Vagina (tissue), 2 donors: ENCODE results near the gene GLB1L2. TPM values are rescaled to one million over a fixed set of nuclear protein-coding genes. Genes with fewer than 3 reads are reported as not detected.

ENCODE experiments used
- DNase-seq, 2 donors: peaks; one replicate each; pipeline ENCODE4 v3.0.0-alpha.2; 2017; ENCODE audit errors: extremely low spot score in 2 of 2
- H3K27ac ChIP-seq: fragments of 200-600 bp; sonication (generic); one replicate; pipeline ENCODE4 v1.5.1; 2019
- H3K27me3 ChIP-seq: fragments of 200-600 bp; sonication (generic); one replicate; pipeline ENCODE4 v1.5.1; 2019
- H3K36me3 ChIP-seq, 2 donors: fragments of 200-600 bp; sonication (generic); one replicate each; pipeline ENCODE4 v1.5.1; 2017 to 2019
- H3K4me1 ChIP-seq: fragments of 200-600 bp; sonication (generic); one replicate; pipeline ENCODE4 v1.5.1; 2019
- H3K4me3 ChIP-seq, 2 donors: fragments of 200-600 bp; sonication (generic); 1 replicate in 1 of 2; 2 replicates in 1 of 2; pipeline ENCODE4 v1.5.1; 2016 to 2019
- H3K9me3 ChIP-seq: fragments of 200-600 bp; sonication (generic); one replicate; pipeline ENCODE4 v1.5.1; 2019
- CTCF ChIP-seq, 3 experiments: fragments of 450-650 bp in 2 of 3; fragments of 200-600 bp in 1 of 3; sonication (generic) in 1 of 3; IDR thresholded peaks; one replicate each; pipeline ENCODE4 v1.5.1; 2017 to 2019; ENCODE audit warnings: antibody characterized with exemption in 3 of 3, mild to moderate bottlenecking in 2 of 3, moderate library complexity in 2 of 3
- POLR2A ChIP-seq, 2 donors: fragments of 450-650 bp; IDR thresholded peaks; one replicate each; pipeline ENCODE4 v1.6.1; 2017; ENCODE audit warnings: antibody characterized with exemption in 2 of 2, mild to moderate bottlenecking in 2 of 2, moderate library complexity in 2 of 2
- POLR2AphosphoS5 ChIP-seq, 2 donors: sonication (generic); formaldehyde crosslinking; IDR thresholded peaks; one replicate each; pipeline ENCODE4 v1.9.0; 2017; ENCODE audit warnings: antibody characterized with exemption in 2 of 2, mild to moderate bottlenecking in 2 of 2, low read depth in 1 of 2; ENCODE audit not compliant: insufficient read depth in 1 of 2
- intact Hi-C: fragments of 100-400 bp; cut with DNase I; formaldehyde crosslinking; loops from one replicate; pipeline ENCODE4 v1.15.1; 2023
- total RNA-seq: library from RNA; depleted of rRNA; stranded (reverse); fragments of >200 nt; gene quantifications from one replicate; pipeline ENCODE4 v1.2.3, GENCODE V29; 2016

The GLB1L2 gene
- total RNA-seq, 1 donor from 2014 or later, result 2.0 TPM

GRCh38 chr11:134288486-134288885, 43.3 kb upstream of the GLB1L2 start:
- peak; percentile 58 to 74 for DNase-seq
- H3K36me3 ChIP-seq, result no peaks in the 10 kb centered on the region
- TF ChIP-seq POLR2A (IDR thresholded peaks at IDR 0.05) (no peak), CTCF (IDR thresholded peaks at IDR 0.05) (no peak), POLR2AphosphoS5 (IDR thresholded peaks at IDR 0.05; ENCODE audit: insufficient read depth in 1 of 2, low read depth in 1 of 2) (no peak)
- no peak overlapping the region for H3K4me3 ChIP-seq
- intact Hi-C loops, result no loop called here
- H3K27me3 ChIP-seq, result no peaks in the 10 kb centered on the region
- H3K4me1 ChIP-seq, result no peaks in the 10 kb centered on the region
- no peak overlapping the region for H3K27ac ChIP-seq
- H3K9me3 ChIP-seq, result no peaks in the 10 kb centered on the region

GRCh38 chr11:134289167-134289566, 42.6 kb upstream of the GLB1L2 start:
- TF ChIP-seq POLR2A (IDR thresholded peaks at IDR 0.05) (no peak), POLR2AphosphoS5 (IDR thresholded peaks at IDR 0.05; ENCODE audit: insufficient read depth in 1 of 2, low read depth in 1 of 2) (no peak), CTCF (IDR thresholded peaks at IDR 0.05) (no peak)
- Histone ChIP-seq H3K36me3 (no peaks in the 10 kb centered on the region), H3K27ac (no peak overlapping the region), H3K4me3 (no peak overlapping the region), H3K27me3 (no peaks in the 10 kb centered on the region), H3K9me3 (no peaks in the 10 kb centered on the region), H3K4me1 (no peaks in the 10 kb centered on the region)
- peak in 1 of 2 donors; percentile 8 for DNase-seq
- intact Hi-C loops, result no loop called here

- H3K9me3 ChIP-seq, result no peaks in the 10 kb centered on the region
- H3K36me3 ChIP-seq, result no peaks in the 10 kb centered on the region
- no peak overlapping the region for H3K4me3 ChIP-seq
- peak; percentile 37 to 54 for DNase-seq
- H3K27me3 ChIP-seq, result no peaks in the 10 kb centered on the region
- no peaks in the 10 kb centered on the region for H3K4me1 ChIP-seq
- intact Hi-C loops, result no loop called here
- TF ChIP-seq POLR2A (IDR thresholded peaks at IDR 0.05), result no peak
- no peak for TF ChIP-seq POLR2AphosphoS5 (IDR thresholded peaks at IDR 0.05; ENCODE audit: insufficient read depth in 1 of 2, low read depth in 1 of 2)
- no peak for TF ChIP-seq CTCF (IDR thresholded peaks at IDR 0.05)
- H3K27ac ChIP-seq, result no peak overlapping the region
Measured at GRCh38 chr11:134289789-134290188, 42.0 kb upstream of the GLB1L2 start.

GRCh38 chr11:134290646-134291045, 41.1 kb upstream of the GLB1L2 start:
- H3K9me3 ChIP-seq, result no peaks in the 10 kb centered on the region
- H3K4me3 ChIP-seq, result no peak overlapping the region
- no peak overlapping the region for H3K27ac ChIP-seq
- DNase-seq, result peak; percentile 47 to 87
- intact Hi-C loops, result no loop called here
- TF ChIP-seq CTCF (IDR thresholded peaks at IDR 0.05) (no peak), POLR2A (IDR thresholded peaks at IDR 0.05) (no peak), POLR2AphosphoS5 (IDR thresholded peaks at IDR 0.05; ENCODE audit: insufficient read depth in 1 of 2, low read depth in 1 of 2) (no peak)
- H3K27me3 ChIP-seq, result no peaks in the 10 kb centered on the region
- H3K36me3 ChIP-seq, result no peaks in the 10 kb centered on the region
- H3K4me1 ChIP-seq, result no peaks in the 10 kb centered on the region

GRCh38 chr11:134291196-134291595, 40.6 kb upstream of the GLB1L2 start:
- TF ChIP-seq POLR2AphosphoS5 (IDR thresholded peaks at IDR 0.05; ENCODE audit: insufficient read depth in 1 of 2, low read depth in 1 of 2) (no peak), CTCF (IDR thresholded peaks at IDR 0.05) (no peak), POLR2A (IDR thresholded peaks at IDR 0.05) (no peak)
- peak; percentile 16 to 34 for DNase-seq
- no peaks in the 10 kb centered on the region for H3K9me3 ChIP-seq
- no peaks in the 10 kb centered on the region for H3K4me1 ChIP-seq
- H3K27me3 ChIP-seq, result no peaks in the 10 kb centered on the region
- intact Hi-C loops, result no loop called here
- H3K36me3 ChIP-seq, result no peaks in the 10 kb centered on the region
- H3K27ac ChIP-seq, result no peak overlapping the region
- no peak overlapping the region for H3K4me3 ChIP-seq
